Transverse colon (tissue), 4 donors: ENCODE results near the gene PRSS56.

ENCODE experiments used
- POLR2AphosphoS5 ChIP-seq, 3 donors: sonication (generic); formaldehyde crosslinking; IDR thresholded peaks; one replicate each; pipeline ENCODE4 v1.6.1; 2016; ENCODE audit warnings: antibody characterized with exemption in 3 of 3
- TF ChIP-seq, protein P1 (sequence below), 5 experiments: fragments of 200-600 bp in 3 of 5; fragments of 450-650 bp in 2 of 5; sonication (generic) in 3 of 5; IDR thresholded peaks; 1 replicate in 2 of 5; 2 replicates in 3 of 5; pipeline ENCODE4 v1.5.1; 2016 to 2017; ENCODE audit warnings: antibody characterized with exemption in 5 of 5, inconsistent platforms in 3 of 5, mild to moderate bottlenecking in 2 of 5, moderate library complexity in 1 of 5

- TF ChIP-seq POLR2AphosphoS5 (IDR thresholded peaks at IDR 0.05): no peak
- TF ChIP-seq, protein P1, sequence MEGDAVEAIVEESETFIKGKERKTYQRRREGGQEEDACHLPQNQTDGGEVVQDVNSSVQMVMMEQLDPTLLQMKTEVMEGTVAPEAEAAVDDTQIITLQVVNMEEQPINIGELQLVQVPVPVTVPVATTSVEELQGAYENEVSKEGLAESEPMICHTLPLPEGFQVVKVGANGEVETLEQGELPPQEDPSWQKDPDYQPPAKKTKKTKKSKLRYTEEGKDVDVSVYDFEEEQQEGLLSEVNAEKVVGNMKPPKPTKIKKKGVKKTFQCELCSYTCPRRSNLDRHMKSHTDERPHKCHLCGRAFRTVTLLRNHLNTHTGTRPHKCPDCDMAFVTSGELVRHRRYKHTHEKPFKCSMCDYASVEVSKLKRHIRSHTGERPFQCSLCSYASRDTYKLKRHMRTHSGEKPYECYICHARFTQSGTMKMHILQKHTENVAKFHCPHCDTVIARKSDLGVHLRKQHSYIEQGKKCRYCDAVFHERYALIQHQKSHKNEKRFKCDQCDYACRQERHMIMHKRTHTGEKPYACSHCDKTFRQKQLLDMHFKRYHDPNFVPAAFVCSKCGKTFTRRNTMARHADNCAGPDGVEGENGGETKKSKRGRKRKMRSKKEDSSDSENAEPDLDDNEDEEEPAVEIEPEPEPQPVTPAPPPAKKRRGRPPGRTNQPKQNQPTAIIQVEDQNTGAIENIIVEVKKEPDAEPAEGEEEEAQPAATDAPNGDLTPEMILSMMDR (IDR thresholded peaks at IDR 0.05): no peak
Observed at GRCh38 chr2:232497348-232497747, 22.8 kb upstream of the PRSS56 start.
